Neural crest cell (in vitro differentiated cells): ENCODE results near the gene GAREM1. TPM values are rescaled to one million over a fixed set of nuclear protein-coding genes. Genes with fewer than 3 reads are reported as not detected.
A peak's percentile ranks its signal among the peaks of the same experiment; 100 is the strongest.
"Not testable (repeated sequence)": the region's sequence is repeated elsewhere in the genome, so short reads cannot be mapped to it uniquely, and the experiment has no call there.

Experiments
- DNase-seq: peaks from one replicate; pipeline ENCODE4 v3.0.0; 2021; ENCODE audit warnings: low read depth, mixed read lengths, low spot score
- H3K27ac Mint-ChIP-seq: one replicate; pipeline ENCODE4 v1.8.0; 2021; ENCODE audit warnings: mild to moderate bottlenecking, mixed read lengths; ENCODE audit not compliant: unreplicated experiment
- H3K27me3 Mint-ChIP-seq: 2 replicates; pipeline ENCODE4 v1.8.0; 2021; ENCODE audit warnings: low read depth, mild to moderate bottlenecking, mixed read lengths
- H3K36me3 Mint-ChIP-seq: 2 replicates; pipeline ENCODE4 v1.8.0; 2021; ENCODE audit warnings: low read depth, mild to moderate bottlenecking, mixed read lengths
- H3K4me1 Mint-ChIP-seq: 2 replicates; pipeline ENCODE4 v1.8.0; 2021; ENCODE audit warnings: mixed read lengths
- H3K4me3 Mint-ChIP-seq: one replicate; pipeline ENCODE4 v1.8.0; 2021; ENCODE audit warnings: mild to moderate bottlenecking, mixed read lengths
- H3K9me3 Mint-ChIP-seq: 2 replicates; pipeline ENCODE4 v1.8.0; 2021; ENCODE audit warnings: mixed read lengths
- CTCF ChIP-seq: fragments of 200-600 bp; sonication (generic); conservative IDR thresholded peaks from 2 replicates; pipeline ENCODE4 v1.5.0; 2021; ENCODE audit warnings: antibody characterized with exemption, mild to moderate bottlenecking
- total RNA-seq: library from RNA; stranded (reverse); gene quantifications from 2 replicates; pipeline ENCODE4 v1.2.1, GENCODE V29; 2021

GAREM1 gene
- total RNA-seq, 1 donor from 2014 or later = 11.0 TPM

- no peak overlapping the region for H3K27ac Mint-ChIP-seq
- TF ChIP-seq CTCF = no peak
- no peak overlapping the region for H3K4me3 Mint-ChIP-seq
- H3K27me3 Mint-ChIP-seq = no peaks in the 10 kb centered on the region
- DNase-seq = no peak
- no peaks in the 10 kb centered on the region for H3K9me3 Mint-ChIP-seq
- H3K36me3 Mint-ChIP-seq = no peaks in the 10 kb centered on the region
- H3K4me1 Mint-ChIP-seq = peaks cover 40% of the 10 kb centered on the region
These were observed 120.8 kb downstream of the GAREM1 start for GRCh38 chr18:32349728-32350395.

GRCh38 chr18:32346671-32347070 is 124.0 kb downstream of the GAREM1 start:
- Mint-ChIP-seq H3K4me1 (peaks cover 30% of the 10 kb centered on the region), H3K4me3 (no peak overlapping the region), H3K36me3 (no peaks in the 10 kb centered on the region), H3K9me3 (no peaks in the 10 kb centered on the region), H3K27me3 (no peaks in the 10 kb centered on the region), H3K27ac (peak overlapping the region; percentile 96)
- peak; percentile 13 for DNase-seq
- no peak for TF ChIP-seq CTCF

GRCh38 chr18:32343634-32344033 is 127.0 kb downstream of the GAREM1 start:
- H3K27me3 Mint-ChIP-seq = no peaks in the 10 kb centered on the region
- H3K27ac Mint-ChIP-seq = no peak overlapping the region

GRCh38 chr18:32341112-32341511 is 129.6 kb downstream of the GAREM1 start:
- H3K4me1 Mint-ChIP-seq, H3K4me3 Mint-ChIP-seq, H3K27ac Mint-ChIP-seq, DNase-seq, H3K27me3 Mint-ChIP-seq, H3K36me3 Mint-ChIP-seq, H3K9me3 Mint-ChIP-seq: not testable (repeated sequence)

More at GRCh38 chr18:32343634-32344033, 127.0 kb downstream of the GAREM1 start:
- no peak for DNase-seq
- peaks cover 2% of the 10 kb centered on the region for H3K9me3 Mint-ChIP-seq
- no peak overlapping the region for H3K4me3 Mint-ChIP-seq
- peaks cover 7% of the 10 kb centered on the region for H3K36me3 Mint-ChIP-seq
- TF ChIP-seq CTCF = no peak
- H3K4me1 Mint-ChIP-seq = peaks cover 24% of the 10 kb centered on the region

- no peak for DNase-seq
- H3K4me1 Mint-ChIP-seq = no peaks in the 10 kb centered on the region
- H3K27me3 Mint-ChIP-seq = no peaks in the 10 kb centered on the region
These were observed 131.6 kb downstream of the GAREM1 start for GRCh38 chr18:32339045-32339444.

More at GRCh38 chr18:32339045-32339444, 131.6 kb downstream of the GAREM1 start:
- Mint-ChIP-seq H3K9me3 (peaks cover 2% of the 10 kb centered on the region), H3K27ac (no peak overlapping the region), H3K36me3 (peaks cover 7% of the 10 kb centered on the region), H3K4me3 (no peak overlapping the region)
- no peak for TF ChIP-seq CTCF
